Fibroblast of the aortic adventitia (primary cell): Measurements from ENCODE around the gene FAM13A. TPM values are rescaled to one million over a fixed set of nuclear protein-coding genes. Genes with fewer than 3 reads are reported as not detected.
A peak's percentile ranks its signal among the peaks of the same experiment; 100 is the strongest.

Experiments
- DNase-seq: peaks from one replicate; pipeline ENCODE4 v3.0.0-alpha.2; 2010; ENCODE audit warnings: low read depth
- H3K4me3 ChIP-seq: 2 replicates; pipeline ENCODE4 v1.5.1; 2011; ENCODE audit warnings: low read depth, mild to moderate bottlenecking, control low read depth, low read length, moderate library complexity
- CTCF ChIP-seq: IDR thresholded peaks from 2 replicates; pipeline ENCODE4 v1.5.1; 2011; ENCODE audit warnings: mild to moderate bottlenecking, low read length, control low read depth, inconsistent platforms; ENCODE audit not compliant: insufficient read depth
- total RNA-seq: library from RNA; depleted of rRNA; stranded (reverse); fragments of >200 nt; gene quantifications from 2 replicates; pipeline ENCODE4 v1.2.3, GENCODE V29; 2012; ENCODE audit warnings: low replicate concordance

Gene FAM13A
- total RNA-seq, 1 donor = 23.5 TPM

GRCh38 chr4:88757067-88757466 is 299.9 kb downstream of the FAM13A start:
- no peak overlapping the region for H3K4me3 ChIP-seq
- DNase-seq = peak; percentile 32
- TF ChIP-seq CTCF = no peak

GRCh38 chr4:88756149-88756548 is 300.8 kb downstream of the FAM13A start:
- no peak for TF ChIP-seq CTCF
- no peak for DNase-seq
- H3K4me3 ChIP-seq = no peak overlapping the region

- no peak for DNase-seq
- TF ChIP-seq CTCF = no peak
- H3K4me3 ChIP-seq = no peak overlapping the region
Measured at GRCh38 chr4:88755454-88755853, 301.5 kb downstream of the FAM13A start.

GRCh38 chr4:88754796-88755195 is 302.2 kb downstream of the FAM13A start:
- TF ChIP-seq CTCF = no peak
- no peak overlapping the region for H3K4me3 ChIP-seq
- DNase-seq = no peak

- H3K4me3 ChIP-seq = no peak overlapping the region
- no peak for DNase-seq
- no peak for TF ChIP-seq CTCF
Measured at GRCh38 chr4:88753658-88754571, 303.1 kb downstream of the FAM13A start.

GRCh38 chr4:88752754-88753153 is 304.2 kb downstream of the FAM13A start:
- no peak for TF ChIP-seq CTCF
- no peak overlapping the region for H3K4me3 ChIP-seq
- DNase-seq = no peak

GRCh38 chr4:88752076-88752463 is 304.9 kb downstream of the FAM13A start:
- no peak for TF ChIP-seq CTCF
- H3K4me3 ChIP-seq = no peak overlapping the region
- no peak for DNase-seq
